GM21526 (cell line): ENCODE results near the gene MAPK14.

Experiments used
- ATAC-seq: cut with Tn5 transposase; IDR thresholded peaks from one replicate; pipeline ENCODE4 v1.9.1; 2021; ENCODE audit warnings: moderate library complexity; ENCODE audit not compliant: unreplicated experiment, low FRiP score

Gene MAPK14

DNA sequence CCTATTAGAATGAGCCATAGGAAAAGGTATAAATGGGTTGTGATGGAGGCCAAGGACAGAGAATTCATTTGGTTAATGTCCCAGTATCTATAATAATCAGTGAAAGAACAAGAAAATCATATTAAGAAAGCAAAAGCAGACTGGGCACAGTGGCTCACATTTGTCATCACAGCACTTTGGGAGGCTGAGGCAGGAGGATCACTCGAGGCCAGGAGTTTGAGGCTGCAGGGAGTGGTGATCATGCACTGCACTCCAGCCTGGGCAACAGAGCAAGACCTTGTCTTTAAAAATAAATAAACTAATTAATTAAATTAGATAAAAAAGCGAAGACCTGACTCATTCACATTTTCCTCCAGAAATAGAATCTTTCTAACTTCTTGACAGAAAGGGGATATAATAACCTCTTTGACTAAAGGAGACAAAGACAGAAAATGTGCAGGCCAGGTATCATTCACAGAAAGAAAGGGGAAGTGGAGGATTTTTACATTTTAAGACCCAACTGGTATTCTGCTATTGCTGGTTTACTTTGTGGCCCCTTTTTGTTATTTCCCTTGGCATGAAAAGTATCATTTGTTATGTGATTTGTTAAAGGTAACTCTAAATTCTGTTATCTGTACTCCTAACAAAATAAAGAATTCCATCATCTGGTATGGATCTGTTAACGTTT, 70.8 kb downstream of the MAPK14 start:
- ATAC-seq = no peak

DNA sequence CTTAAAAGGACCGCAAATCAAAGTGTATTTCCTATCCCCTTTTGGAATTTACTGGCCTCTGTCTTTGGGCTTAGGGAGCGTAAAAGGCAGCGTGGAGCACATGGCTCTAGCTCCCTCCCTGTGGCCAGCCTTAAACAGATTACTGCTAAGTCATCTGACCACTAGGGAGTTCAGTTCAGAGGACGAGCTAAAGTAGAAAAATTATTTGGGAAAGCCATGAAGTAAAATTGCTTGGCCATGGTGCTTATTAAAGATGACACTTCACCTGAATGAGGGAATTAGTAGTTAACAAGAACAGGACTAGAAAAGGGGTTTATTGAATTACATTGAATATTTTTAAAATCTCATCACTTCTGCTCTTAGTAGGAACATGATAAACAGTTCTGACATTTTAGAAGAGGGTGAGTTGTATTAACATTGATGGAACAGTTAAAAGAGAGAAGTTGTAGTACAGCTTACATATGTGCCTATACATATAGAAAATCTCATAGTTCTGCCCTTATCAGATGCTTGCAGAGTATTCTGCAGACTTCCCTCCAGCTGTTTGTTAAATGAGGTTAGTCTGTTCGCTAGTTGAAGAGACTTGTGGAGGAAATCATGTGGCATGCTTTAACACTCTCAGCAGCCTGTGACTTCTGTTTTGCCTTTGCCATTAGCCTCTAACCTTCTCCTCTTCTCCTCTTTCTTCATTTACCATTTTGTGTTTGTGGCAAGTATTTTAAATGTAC, 71.5 kb downstream of the MAPK14 start:
- no peak for ATAC-seq

DNA sequence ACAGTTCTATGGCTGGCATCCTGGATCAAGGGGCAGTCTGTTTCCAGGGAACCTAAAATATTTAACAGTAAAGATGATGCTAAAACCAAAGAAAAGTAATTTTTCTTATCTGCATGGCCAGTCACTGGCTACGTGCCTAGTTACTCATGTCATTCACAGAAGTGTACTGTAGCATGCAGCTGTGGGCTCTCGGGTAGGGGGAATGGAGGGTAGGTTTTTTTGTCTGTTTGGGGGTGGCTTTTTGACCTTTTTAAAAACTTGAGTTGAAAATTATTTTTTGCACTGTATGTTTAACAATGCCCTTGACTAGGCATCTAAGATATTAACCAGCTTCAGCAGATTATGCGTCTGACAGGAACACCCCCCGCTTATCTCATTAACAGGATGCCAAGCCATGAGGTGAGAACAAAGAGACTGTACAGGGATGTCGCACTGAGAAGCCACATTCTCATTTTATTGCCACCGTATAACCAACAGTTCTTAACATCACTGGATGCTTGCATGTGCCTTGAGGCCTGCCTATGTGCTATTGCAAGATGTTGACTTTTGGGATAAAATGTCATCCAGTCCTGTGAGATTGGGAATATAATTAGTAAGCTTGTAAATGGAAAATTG, 72.4 kb downstream of the MAPK14 start:
- ATAC-seq = no peak

DNA sequence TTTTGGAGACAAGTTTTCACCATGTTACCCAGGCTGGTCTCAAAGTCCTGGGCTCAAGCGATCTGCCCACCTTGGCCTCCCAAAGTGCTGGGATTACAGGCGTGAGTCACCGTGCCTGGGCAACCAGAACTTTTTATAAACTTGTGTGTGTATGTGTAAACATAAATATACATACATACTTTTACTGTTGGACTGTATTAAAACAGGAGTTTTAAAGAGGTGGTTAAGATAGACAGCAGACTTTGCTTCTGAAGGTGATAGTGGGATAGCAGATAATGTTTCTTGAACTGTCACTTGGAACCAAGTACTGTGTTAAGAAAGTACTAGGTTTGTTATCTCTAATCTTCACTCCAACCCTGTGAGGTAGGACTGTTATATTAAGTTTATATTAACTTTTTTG, 74.1 kb downstream of the MAPK14 start:
- ATAC-seq = no peak

DNA sequence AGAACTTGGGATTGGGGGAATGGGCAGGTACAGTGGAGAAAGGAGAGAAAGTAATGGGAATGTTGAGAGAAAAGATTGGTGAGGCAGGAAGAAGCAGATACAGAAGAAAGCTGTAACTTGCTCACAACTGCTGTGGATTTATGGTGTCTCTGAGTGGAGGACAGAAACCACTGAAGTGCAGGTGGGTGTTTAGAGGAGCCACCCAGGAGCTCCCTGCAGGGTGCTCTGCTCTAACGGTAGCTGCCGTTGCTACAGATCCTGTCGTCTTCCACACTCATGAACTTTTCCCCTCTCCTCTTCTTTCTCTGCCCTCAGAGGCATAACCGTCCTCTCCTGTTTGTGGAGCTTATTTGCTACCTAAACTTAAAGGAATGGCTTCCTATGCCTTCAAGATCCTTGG, 75.2 kb downstream of the MAPK14 start:
- no peak for ATAC-seq

DNA sequence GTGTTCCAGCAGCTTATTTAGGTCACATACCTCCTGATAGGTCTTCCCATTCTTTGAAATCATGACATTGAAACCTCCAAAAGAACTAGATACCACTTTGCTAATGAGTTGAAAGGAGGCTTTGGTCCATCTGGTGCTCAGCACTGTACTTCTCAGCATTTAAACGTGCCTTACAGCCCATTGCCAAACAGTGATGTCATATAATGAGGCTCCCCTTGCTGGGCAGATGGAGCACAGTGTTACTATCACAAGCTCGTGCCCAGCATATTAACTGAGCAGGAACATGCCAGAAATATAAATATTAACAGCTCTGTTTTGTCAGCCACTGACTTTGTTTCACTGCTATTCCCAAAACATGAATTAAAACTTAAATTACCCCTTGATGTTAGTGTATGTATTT, 77.2 kb downstream of the MAPK14 start:
- ATAC-seq = no peak

DNA sequence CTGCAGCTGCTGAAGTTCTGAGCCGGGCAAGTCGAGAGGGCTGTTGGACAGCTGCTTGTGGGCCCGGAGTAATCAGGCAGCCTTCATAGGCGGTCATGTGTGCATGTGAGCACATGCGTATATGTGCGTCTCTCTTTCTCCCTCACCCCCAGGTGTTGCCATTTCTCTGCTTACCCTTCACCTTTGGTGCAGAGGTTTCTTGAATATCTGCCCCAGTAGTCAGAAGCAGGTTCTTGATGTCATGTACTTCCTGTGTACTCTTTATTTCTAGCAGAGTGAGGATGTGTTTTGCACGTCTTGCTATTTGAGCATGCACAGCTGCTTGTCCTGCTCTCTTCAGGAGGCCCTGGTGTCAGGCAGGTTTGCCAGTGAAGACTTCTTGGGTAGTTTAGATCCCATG, 81.5 kb downstream of the MAPK14 start:
- ATAC-seq = no peak

DNA sequence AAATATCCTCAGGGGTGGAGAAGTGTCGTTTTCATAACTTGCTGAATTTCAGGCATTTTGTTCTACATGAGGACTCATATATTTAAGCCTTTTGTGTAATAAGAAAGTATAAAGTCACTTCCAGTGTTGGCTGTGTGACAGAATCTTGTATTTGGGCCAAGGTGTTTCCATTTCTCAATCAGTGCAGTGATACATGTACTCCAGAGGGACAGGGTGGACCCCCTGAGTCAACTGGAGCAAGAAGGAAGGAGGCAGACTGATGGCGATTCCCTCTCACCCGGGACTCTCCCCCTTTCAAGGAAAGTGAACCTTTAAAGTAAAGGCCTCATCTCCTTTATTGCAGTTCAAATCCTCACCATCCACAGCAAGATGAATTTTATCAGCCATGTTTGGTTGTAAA, 82.4 kb downstream of the MAPK14 start:
- no peak for ATAC-seq

DNA sequence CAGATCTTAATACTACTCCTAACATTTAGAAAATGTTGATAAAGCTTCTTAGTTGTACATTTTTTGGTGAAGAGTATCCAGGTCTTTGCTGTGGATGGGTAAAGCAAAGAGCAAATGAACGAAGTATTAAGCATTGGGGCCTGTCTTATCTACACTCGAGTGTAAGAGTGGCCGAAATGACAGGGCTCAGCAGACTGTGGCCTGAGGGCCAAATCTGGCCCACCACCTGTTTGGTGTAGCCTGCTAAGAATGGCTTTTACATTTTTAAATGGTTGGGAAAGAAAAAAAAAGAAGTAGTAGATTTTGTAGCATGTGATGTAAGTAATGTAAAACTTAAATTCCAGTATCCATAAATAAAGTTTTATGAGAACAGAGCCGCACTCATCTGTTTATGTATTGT, 83.3 kb downstream of the MAPK14 start:
- ATAC-seq = no peak

DNA sequence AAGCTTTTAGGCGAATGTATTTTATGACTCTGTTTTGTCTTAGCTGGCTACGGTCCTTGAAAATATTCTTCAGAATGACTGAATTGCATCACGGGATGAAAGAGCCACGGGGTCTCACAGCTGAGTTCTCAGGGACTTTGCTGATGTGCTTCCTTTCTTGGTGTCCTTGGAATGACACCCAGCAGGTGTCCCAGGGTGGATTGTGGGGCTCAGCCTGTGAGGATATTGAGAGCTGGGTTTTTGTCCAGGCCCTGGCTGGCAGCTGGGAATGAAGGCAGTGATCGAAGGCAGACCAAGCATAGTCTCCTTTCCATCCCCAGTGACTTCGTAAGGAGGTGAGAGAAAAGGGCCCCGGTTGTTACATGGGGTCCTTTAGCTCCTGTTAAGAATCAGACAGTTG, 83.9 kb downstream of the MAPK14 start:
- ATAC-seq = no peak

DNA sequence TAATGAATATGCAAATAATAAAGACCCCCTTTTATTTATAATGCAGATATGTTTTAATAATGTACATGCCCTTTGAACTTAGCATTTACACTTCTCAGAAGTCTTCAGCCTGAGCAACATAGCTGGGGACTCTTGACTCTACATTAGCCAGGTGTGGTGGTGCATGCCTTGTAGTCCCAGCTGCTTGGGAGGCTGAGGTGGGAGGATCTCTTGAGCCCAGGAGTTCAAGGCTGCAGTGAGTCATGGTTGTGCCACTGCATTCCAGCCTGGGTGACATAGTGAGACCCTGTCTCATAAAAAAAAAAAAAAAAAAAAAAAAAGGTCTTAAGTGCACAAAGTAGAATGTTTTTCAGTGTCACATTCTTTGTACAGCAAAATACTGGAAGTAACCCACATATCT, 85.4 kb downstream of the MAPK14 start:
- no peak for ATAC-seq

DNA sequence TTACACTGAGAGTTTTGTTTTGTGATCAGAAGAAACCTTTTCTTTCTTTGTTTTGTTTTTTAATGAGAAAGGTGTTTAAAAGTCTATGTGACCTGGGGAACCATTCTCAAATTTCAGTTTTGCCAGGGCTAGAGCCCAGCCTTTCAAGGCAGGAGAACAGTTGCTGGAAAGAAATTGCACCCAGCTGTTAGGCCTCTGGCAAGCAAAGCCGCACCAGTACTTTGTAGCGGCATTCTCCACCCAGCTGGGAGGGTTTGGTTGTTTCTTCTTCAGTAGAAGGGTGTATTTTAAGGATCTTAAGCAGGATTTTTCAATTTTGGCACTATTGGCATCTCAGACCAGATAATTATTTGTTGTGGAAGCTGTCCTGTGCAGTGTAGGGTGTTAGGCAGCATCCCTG, 86.1 kb downstream of the MAPK14 start:
- no peak for ATAC-seq

DNA sequence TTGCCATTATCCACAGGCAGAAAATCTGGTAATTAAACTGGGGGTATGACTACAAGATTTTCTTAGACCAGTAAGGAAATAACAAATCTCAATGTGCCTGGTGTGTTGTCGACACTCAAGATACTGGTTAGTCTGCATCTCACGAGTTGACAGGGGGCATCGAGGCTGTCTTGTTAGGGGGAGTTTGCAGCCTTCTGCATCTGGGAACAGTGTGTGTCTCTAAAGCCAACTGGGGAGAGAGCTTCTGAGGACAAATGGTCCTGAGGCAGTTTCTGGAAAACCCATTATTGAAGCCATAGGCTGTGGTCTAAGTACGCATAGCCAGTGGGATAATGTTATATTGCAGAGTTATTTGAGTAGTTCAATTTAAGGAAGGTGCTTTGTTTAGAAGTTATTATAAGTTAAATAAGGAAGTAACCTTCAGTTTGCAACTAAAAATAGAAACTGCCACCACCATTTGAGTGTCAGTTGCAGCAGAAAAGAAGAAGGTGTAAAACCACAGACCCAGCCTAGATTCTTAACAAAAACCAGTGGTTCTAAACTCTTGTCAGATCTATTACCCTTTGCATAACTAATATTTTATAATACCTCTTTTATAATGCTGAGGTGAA, 87.3 kb downstream of the MAPK14 start:
- ATAC-seq = no peak

DNA sequence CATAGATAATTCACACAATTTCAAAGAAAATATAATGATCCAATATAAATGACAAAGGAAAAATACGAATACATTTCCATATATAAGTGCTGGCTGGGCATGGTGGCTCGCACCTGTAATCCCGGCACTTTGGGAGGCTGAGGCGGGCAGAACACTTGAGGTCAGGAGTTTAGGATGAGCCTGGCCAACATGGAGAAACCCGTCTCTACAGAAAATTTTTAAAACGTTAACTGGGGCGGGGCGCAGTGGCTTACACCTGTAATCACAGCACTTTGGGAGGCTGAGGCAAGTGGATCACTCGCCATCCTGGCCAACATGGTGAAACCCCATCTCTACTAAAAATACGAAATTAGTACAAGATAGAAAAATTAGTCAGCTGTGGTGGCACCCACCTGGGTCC, 87.8 kb downstream of the MAPK14 start:
- no peak for ATAC-seq

DNA sequence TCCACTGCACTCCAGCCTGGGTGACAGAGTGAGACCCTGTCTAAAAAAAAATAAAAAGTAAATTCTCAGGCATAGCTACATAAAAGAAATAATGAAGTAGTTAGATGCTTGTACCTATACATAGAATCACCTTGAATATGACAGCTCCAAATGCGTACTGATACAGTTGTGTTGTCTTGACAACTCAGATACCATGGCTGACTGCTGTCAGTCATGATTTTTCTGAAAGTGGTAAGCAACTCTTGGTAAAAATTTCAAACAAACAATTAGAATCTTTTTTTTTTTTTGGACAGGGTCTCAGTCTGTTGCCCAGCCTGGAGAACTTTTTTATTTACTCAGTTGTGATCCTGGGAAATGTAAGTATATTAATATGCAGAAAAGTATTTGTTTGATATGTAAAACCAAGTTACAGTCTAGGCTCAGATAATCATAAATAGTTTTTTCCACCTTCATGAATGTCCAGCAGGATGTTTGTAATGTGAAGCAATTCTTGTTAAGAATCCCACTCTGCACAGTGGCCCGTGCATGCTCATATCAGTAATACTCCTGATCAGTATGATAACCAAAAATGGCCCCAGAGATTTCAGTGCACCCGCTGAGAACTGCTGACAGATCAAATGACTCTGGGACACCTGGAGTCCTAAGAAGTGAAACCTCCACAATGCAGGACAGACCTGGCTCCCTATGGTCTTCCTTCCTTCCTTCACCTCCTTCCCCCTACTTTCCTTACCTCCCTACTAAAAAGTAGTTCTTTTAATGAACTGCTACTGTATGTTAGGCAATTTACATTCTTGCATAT, 88.7 kb downstream of the MAPK14 start:
- no peak for ATAC-seq

DNA sequence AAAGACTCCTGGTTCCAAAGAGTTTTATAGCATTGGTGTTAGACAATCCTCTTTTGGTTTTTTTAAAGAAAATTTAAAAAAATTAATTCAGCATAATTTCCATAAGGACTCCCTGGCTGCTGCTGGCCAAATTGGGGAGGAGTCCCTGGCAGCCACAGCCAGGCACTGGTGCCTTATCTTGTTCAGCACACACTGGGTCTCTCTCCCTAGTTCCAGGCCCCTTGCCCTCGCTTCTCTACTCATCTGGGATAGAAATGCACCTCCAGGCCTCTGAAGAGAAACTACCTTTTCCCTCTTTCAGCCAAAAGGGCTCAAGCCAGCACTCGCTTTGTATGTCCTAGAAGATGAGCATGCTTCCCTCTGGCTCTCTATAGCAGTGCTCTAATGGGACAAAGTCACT, 89.3 kb downstream of the MAPK14 start:
- no peak for ATAC-seq

DNA sequence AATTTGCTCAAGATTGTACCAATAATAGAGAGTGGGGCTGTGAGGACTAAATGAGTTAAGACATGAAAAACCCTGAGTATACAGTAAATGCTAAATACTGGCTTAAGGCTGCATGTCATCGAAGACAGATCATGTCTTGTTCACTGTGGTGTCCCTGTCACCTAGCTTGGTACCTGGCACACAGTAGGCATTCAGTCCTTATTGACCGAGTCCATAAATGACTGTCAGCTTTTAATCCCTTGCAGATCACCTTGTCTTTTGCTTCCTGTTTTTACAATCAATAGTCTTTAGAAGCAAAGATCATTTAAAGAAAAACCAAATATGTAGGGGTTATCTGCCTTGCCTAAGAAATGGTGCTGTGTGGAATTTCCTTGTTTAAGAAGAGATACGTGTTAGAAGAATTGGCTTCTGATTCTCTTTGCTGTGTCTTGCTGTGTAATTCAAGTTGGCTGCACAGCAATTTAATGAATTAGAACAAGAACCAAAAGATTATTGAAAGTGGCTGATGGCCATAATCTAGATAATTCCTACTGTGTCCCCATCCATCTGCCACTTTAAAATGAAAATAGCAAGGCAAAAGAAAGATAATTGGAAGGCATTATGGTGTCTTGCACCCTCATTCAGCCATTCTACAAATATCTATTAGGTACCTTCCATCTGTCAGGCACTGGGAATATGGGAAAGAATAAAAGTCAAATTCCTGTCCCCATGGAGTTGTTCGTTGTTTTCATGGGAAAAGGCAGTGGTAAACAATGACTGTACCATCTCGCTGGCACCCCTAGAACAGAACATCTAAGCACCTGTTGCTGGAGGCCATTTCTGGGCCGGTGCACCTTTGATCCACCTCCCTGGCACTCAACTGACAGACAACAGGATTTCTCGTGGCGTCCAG, 90.3 kb downstream of the MAPK14 start:
- ATAC-seq = no peak

DNA sequence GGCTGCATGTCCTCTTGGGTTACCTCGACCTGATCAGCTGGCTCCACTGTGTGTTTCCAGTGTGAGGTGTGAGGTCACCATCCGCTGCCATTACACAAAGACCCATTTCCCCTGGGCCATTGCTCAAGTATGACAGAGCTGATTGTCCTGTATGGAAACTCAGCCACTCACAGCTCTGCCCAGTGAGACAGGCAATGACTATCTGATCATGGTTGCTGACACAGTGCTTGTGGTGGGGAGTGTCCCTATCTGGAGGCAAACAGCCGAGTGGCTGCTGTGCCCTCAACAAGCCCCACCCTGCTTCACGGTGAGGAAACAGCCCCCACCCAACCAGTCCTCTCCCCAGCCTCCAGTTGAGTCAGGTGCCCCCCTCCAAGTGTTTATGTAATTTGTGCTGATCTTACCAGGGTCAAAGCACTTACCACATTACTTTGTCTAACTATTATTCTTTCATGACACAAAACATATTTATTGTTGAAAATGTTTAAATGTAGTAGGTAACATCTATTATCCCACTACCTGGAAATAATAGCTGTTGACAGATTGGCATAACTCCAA, 91.0 kb downstream of the MAPK14 start:
- no peak for ATAC-seq

DNA sequence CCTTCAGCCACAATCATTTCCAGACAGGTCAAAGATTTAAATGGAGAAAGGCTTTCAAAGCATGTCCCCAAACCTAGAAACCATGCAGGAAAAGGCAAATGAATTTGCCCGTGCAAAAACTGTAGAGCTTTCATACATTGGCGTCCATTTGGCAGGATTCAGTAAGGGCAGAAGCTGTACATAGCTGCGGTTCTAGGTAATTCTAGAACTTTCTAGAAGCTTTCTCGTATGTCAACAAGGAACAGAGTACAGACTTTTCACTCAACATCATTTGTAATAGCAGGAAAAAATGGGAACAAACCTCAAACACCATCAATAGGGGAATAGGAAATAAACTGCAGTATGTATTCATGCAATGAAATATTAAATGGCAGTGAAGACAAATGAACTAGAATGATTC, 91.6 kb downstream of the MAPK14 start:
- no peak for ATAC-seq

DNA sequence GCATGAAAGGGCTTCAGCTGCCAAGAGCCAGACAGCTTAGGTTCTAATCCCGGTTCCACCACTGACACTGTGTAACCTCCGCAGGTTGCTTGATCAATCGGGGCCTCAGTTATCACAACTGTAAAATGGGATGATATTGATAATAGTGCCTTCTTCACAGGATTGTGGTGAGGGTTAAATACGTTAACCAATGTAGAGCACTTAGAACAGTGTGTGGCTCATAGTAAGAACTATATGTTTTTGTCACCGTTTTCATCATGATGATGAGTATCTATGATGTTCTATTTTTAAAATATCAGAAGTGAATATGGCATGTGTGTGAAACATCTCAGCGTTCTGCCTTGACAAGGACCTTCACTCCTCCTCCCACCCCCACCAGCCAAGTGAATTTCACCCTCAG, 92.4 kb downstream of the MAPK14 start:
- ATAC-seq = no peak
